Erythroblast (primary cell): ENCODE measurements around the gene PPP1R10.
A peak's percentile ranks its signal among the peaks of the same experiment; 100 is the strongest.

Experiments used
- DNase-seq, 2 experiments: peaks; one replicate each; lab custom pipeline; 2025; lab: John Stamatoyannopoulos, UW
- GATA1 ChIP-seq: IDR thresholded peaks from 2 replicates; pipeline ENCODE4 v1.6.1; 2011; ENCODE audit warnings: low read depth, mild to moderate bottlenecking, control low read depth, low read length, moderate library complexity
- POLR2A ChIP-seq: IDR thresholded peaks from 2 replicates; pipeline ENCODE4 v1.6.1; 2011; ENCODE audit warnings: mild to moderate bottlenecking, low read length

The PPP1R10 gene

GRCh38 chr6:30644769-30645168, 27.7 kb upstream of the PPP1R10 start:
- DNase-seq, result no peak

GRCh38 chr6:30643656-30644055, 26.6 kb upstream of the PPP1R10 start:
- DNase-seq, result no peak
- TF ChIP-seq GATA1 (no peak), POLR2A (no peak)

More at GRCh38 chr6:30644769-30645168, 27.7 kb upstream of the PPP1R10 start:
- TF ChIP-seq POLR2A (no peak), GATA1 (no peak)

- TF ChIP-seq GATA1 (no peak), POLR2A (no peak)
- DNase-seq, result no peak
These were observed 24.0 kb upstream of the PPP1R10 start for GRCh38 chr6:30641048-30641447.

- DNase-seq, result no peak
- no peak for TF ChIP-seq GATA1
- TF ChIP-seq POLR2A, result no peak
These were observed 23.4 kb upstream of the PPP1R10 start for GRCh38 chr6:30640481-30640880.

- TF ChIP-seq GATA1 (no peak), POLR2A (no peak)
- DNase-seq, result no peak
These were observed 18.8 kb upstream of the PPP1R10 start for GRCh38 chr6:30635834-30636233.

GRCh38 chr6:30626484-30627366, 9.7 kb upstream of the PPP1R10 start, which contains the start of gene ATAT1:
Gene ATAT1, plus strand, starts transcription at chr6:30626874.
- no peak for TF ChIP-seq GATA1
- TF ChIP-seq POLR2A, result peak; percentile 76
- peak; percentile 85 to 89 for DNase-seq

GRCh38 chr6:30625511-30625910, 8.5 kb upstream of the PPP1R10 start:
- DNase-seq, result no peak
- TF ChIP-seq GATA1 (no peak), POLR2A (no peak)

- DNase-seq, result no peak
- no peak for TF ChIP-seq POLR2A
- TF ChIP-seq GATA1, result no peak
These were observed 2.5 kb upstream of the PPP1R10 start for GRCh38 chr6:30619561-30619960.

GRCh38 chr6:30618270-30618797, 1.3 kb upstream of the PPP1R10 start:
- TF ChIP-seq POLR2A (no peak), GATA1 (no peak)
- DNase-seq, result peak; percentile 38 to 58

GRCh38 chr6:30617565-30618269, 674 bp upstream of the PPP1R10 start, which contains the start of gene MRPS18B:
Gene MRPS18B, plus strand, starts transcription at chr6:30617840. Its CDS starts 26 bp downstream, at chr6:30617866.
- DNase-seq, result peak; percentile 98 to 99
- TF ChIP-seq POLR2A (peak; percentile 55), GATA1 (no peak)

- DNase-seq, result peak; percentile 85 to 86
These were observed 859 bp downstream of the PPP1R10 start for GRCh38 chr6:30615958-30616810.

GRCh38 chr6:30615219-30615957, 1.7 kb downstream of the PPP1R10 start:
- peak; percentile 83 to 88 for DNase-seq
- TF ChIP-seq POLR2A (no peak), GATA1 (no peak)

More at GRCh38 chr6:30615958-30616810, 859 bp downstream of the PPP1R10 start:
- no peak for TF ChIP-seq GATA1
- peak; percentile 85 for TF ChIP-seq POLR2A

GRCh38 chr6:30614843-30615218, 2.2 kb downstream of the PPP1R10 start:
- TF ChIP-seq GATA1, result no peak
- peak; percentile 69 for TF ChIP-seq POLR2A
- peak; percentile 97 to 99 for DNase-seq
